HG02610 (cell line): Measurements from ENCODE around the gene ZNF536.
"Not testable (repeated sequence)": the region's sequence is repeated elsewhere in the genome, so short reads cannot be mapped to it uniquely, and the experiment has no call there.

Experiments used
- ATAC-seq: cut with Tn5 transposase; IDR thresholded peaks from one replicate; pipeline ENCODE4 v1.9.1; 2021; ENCODE audit warnings: mild to moderate bottlenecking, moderate library complexity; ENCODE audit not compliant: unreplicated experiment

Gene ZNF536

DNA sequence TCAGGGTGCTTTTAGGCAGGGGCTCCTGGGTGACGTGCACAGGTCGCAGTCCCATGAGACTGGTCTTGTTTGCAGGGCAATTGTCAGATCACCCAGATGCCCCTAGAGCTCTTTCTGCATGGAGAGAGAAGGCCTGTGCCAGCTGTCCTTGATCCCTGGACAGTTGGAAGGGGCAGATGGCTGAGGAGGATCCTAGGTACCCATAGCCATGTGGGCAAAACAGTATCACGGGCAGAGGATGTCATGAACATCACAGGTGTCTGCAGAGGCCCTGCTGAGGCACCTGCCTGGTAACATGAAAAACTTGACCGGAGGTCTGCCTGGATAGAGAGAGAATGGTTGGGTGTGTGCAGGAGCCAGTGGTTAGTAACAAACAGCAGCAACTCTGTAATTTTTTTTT lies 99.3 kb downstream of the ZNF536 start:
- ATAC-seq, result no peak

DNA sequence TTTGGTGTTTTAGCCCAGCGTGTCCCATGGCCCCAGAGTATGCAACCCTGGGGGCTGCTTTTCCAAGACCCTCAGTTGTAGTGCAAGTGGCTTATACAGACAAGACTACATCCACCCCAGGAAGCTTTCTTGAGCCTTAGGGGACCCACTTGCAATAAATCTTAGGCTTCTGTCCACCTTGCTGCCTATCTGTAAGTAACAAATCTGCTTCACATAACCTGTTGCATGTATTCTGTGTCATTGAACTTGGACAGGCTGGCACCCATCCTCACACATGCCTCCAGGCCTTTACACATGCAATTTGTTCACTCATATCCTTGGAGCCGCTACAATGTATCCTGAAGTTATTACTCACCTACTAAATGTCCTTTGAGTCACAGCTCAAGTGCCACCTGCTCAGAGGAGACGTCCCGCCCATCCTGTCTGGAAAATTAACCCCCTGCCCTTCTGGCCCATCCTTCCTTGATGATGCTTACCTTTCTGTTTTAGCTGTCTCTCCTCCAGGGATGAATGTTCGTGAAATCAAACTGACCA lies 101.2 kb downstream of the ZNF536 start:
- ATAC-seq, result no peak

DNA sequence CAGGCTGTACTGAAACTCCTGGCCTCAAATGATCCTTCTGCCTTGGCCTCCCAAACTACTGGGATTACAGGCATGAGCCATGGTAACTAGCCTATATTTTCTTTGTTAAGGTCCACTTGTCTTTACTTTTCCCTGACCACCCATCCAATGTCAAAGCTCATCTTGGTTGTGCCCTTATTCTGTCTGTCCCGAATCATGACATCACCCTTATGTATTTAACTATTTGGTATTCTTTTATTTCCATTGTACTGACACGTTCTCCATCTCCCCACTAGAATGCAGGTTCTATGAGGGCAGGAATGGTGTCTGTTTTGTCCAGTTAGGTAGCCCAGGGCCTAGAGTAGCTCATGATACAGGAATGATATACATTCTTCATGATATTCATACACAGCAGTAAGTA lies 104.8 kb downstream of the ZNF536 start:
- ATAC-seq, result no peak

GRCh38 chr19:30479231-30479630 lies 107.0 kb downstream of the ZNF536 start:
- ATAC-seq, result no peak

- ATAC-seq, result no peak
Observed at GRCh38 chr19:30480097-30480496, 107.9 kb downstream of the ZNF536 start.

GRCh38 chr19:30481063-30481462 lies 108.9 kb downstream of the ZNF536 start:
- no peak for ATAC-seq

DNA sequence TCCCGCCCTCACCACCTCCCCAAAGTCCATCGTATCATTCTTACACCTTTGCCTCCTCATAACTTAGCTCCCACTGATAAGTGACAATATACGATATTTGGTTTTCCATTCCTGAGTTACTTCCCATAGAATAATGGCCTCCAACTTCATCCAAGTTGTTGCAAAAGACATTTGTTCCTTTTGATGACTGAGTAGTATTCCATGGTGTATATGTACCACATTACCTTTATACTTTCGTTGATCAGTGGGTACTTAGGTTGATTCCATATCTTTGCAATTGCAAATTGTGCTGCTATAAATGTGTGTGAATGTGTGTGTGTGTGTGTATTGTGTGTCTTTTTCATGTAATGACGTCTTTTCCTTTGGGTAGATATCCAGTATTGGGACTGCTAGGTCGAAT lies 109.6 kb downstream of the ZNF536 start:
- ATAC-seq, result no peak

- no peak for ATAC-seq
Observed at GRCh38 chr19:30482956-30483355, 110.8 kb downstream of the ZNF536 start.

DNA sequence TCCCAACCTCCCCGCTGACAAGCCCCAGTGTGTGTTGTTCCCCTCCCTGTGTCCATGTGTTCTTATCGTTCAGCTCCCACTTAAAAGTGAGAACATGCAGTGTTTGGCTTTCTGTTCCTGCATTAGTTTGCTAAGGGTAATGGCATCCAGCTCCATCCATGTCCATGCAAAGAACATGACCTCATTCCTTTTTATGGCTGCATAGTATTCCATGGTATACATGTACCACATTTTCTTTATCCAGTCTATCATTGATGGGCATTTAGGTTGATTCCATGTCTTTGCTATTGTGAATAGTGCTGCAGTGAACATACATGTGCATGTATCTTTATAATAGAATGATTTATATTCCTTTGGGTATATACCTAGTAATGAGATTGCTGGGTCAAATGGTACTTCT lies 114.1 kb downstream of the ZNF536 start:
- ATAC-seq, result not testable (repeated sequence)

DNA sequence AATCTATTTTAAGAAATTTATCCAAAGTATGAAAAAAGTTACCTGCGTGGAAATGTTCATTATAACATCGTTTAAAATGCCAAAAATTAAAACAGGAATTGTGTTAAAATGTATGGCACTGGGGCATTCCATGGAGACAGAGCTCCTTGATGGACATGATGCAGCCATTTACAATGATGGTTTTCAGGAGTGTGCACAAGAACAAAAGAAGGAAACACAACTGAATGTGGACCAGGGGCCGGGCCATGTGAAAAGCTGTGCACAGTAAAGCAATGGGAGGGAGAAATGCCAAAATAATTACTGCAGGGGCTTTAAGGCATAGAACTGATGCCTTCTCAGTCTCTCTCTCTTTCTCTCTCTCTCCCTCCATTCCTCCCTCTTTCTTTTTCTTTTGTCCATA lies 115.0 kb downstream of the ZNF536 start:
- ATAC-seq, result no peak

GRCh38 chr19:30488191-30488590 lies 116.0 kb downstream of the ZNF536 start:
- no peak for ATAC-seq

DNA sequence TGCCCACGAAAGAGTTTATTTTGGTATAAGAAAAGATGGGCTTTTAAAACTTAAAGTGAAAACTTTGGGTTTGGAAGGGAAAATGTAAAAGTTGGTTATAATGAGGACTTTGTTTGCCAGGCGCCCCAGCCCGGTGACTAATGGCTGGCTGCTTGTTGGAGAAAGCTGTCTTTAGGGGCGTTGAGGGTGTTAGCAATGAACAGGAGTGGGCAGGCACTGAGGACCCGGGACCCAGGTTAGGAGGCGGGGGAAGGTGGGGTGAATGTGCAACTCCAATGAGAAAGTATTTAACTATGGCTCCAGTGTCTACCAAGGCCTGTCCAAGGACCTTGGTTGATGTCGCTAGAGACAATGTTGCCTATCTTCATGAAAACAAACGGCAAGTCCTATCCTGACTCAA lies 118.6 kb downstream of the ZNF536 start:
- ATAC-seq, result no peak

DNA sequence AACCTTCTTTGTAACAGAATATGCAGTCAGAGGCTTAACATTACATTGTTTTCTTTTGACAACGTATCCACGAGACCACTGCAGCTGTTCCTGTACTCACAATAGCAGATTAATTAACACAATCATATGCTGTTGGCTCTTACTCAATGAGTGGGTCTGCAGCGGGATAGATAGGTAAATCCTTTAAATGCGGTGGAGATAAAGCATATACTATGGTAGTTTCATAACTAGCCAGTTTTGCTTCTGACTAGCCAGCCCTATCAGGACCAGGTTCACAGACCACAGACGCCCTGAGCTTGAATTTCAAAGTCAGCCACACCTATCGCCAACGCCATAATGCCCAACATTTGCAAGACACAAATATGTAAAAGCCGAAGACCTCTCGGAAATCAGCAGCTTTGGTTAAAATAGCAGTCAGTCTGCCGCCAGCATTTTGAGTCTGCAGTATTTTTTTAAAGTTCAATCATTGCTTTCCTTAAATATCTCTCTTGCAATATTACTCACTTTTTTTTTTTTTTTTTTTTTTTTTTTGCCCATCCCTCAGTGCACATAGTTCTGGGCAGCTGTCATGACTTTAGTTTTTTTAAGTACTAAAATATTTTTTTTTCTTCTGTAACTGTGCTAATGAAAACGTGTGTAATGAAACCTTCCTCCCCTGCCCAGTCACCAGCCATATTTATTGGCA lies 120.5 kb downstream of the ZNF536 start:
- no peak for ATAC-seq

DNA sequence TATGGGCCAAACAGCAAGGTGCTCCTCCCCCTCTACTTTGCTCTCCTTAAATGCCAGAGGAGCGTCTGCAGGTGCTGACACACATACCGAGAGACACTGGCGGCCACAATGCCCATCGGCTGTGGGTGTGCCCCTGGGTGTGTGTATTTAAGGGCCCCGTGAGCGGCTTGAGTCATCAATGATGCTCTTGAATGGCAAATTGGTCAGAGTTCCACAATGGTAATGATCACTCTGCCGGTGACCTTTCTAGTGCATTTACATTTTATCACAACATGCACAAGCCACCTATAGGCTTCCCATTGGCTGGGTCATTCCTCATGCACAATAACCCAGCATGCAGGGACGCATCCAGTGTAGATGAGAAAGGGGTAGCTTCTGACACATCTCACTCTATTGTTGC lies 124.8 kb downstream of the ZNF536 start:
- no peak for ATAC-seq

DNA sequence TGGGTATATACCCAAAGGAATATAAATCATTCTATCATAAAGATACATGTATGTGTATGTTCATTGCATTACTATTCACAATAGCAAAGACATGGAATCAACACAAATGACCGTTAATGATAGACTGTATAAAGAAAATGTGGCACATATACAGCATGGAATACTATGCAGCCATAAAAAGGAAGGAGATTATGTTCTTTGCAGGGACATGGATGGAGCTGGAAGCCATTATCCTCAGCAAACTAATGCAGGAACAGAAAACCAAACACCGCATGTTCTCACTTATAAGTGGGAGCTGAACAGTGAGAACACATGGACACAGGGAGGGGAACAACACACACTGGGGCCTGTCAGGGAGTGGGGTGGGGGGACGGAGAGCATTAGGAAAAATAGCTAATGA lies 125.9 kb downstream of the ZNF536 start:
- ATAC-seq, result not testable (repeated sequence)

DNA sequence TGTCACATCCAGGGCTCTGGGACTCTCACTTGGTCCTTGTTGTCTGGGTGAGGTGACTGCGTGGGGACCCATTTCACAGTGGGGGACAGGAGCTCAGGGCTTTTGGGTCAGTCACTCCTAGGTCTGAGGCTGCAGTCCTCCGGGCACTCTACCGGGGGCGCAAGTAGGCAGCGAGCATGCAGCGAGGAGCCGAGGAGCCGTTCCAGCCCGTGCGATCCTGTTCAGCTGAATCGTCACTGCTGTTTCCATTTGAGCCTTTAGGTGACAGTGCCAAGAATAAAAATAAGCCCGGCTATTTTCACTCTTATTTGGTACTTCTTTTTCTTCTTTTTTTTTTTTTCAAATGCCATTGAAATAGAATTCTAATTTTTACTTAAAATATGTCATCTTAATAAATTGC lies 126.5 kb downstream of the ZNF536 start:
- ATAC-seq, result no peak

- ATAC-seq, result no peak
Observed at GRCh38 chr19:30504272-30504671, 132.1 kb downstream of the ZNF536 start.

- no peak for ATAC-seq
Observed at GRCh38 chr19:30512176-30513081, 140.2 kb downstream of the ZNF536 start.

DNA sequence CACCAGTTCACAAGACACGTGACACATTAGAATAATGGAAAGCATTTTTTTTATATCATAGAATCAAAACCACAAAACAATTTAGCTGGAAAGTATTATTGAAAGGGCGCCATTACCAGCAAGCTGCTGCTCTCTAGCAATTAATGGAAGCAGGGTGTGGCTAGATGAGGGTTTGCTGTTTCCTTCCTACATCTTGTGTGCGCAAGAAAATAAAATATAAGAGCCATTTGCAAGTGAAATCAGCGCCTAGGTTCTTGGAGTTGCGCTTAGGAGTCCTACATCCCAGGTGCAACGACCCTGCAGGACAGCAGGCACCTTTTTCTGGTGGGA lies 140.9 kb downstream of the ZNF536 start:
- no peak for ATAC-seq

- ATAC-seq, result no peak
Observed at GRCh38 chr19:30516111-30516510, 143.9 kb downstream of the ZNF536 start.

GRCh38 chr19:30516531-30516930 lies 144.3 kb downstream of the ZNF536 start:
- no peak for ATAC-seq

- ATAC-seq, result no peak
Observed at GRCh38 chr19:30518965-30519606, 146.9 kb downstream of the ZNF536 start.
